ENCODE results near the gene CAMK1D. TPM values are rescaled to one million over a fixed set of nuclear protein-coding genes. Genes with fewer than 3 reads are reported as not detected.

CAMK1D gene
- total and polyA plus RNA-seq, 2 of the 8 experiments (the other 6 are each of a cell fraction or from before 2014, with no cell fraction given), result 3.5 to 10.6 TPM

GRCh38 chr10:12504628-12505027 is 155.3 kb downstream of the CAMK1D start (continued):
- no peak for TF ChIP-seq SIX5 (IDR thresholded peaks at IDR 0.05; ENCODE audit: low read depth, low read length)
- no peak for TF ChIP-seq ATF3 (IDR thresholded peaks at IDR 0.05; ENCODE audit: insufficient read depth, low read depth, low read length)
- no peak for TF ChIP-seq HDAC6 (IDR thresholded peaks at IDR 0.05; ENCODE audit: low read depth, low read length)

Data from H1 (cell line).